A549 (cell line): ENCODE measurements around the gene MLC1. TPM values are rescaled to one million over a fixed set of nuclear protein-coding genes. Genes with fewer than 3 reads are reported as not detected.

ENCODE experiments used
- ATAC-seq, 2 experiments: fragments of 200-7000 bp in 1 of 2; fragments of >200 bp in 1 of 2; cut with Nextera tagmentation in 1 of 2; cut with Tn5 transposase in 1 of 2; 3 replicates each; pipeline versions ENCODE4 v1.8.0 to v1.9.1; 2018 to 2020; ENCODE audit warnings: mild to moderate bottlenecking in 1 of 2, moderate library complexity in 1 of 2
- CTCF ChIA-PET: fragments of 300-600 bp; sonication (Branson Sonifier 250); formaldehyde crosslinking; extraction: SDS; loops from one replicate; lab custom pipeline; 2021; ENCODE audit warnings: antibody characterized with exemption, inconsistent platforms; lab: Yijun Ruan, JAX
- POLR2A ChIA-PET: fragments of 350-600 bp; formaldehyde crosslinking; extraction: SDS; loops from one replicate; lab custom pipeline; 2021; ENCODE audit warnings: antibody characterized with exemption, inconsistent platforms; lab: Yijun Ruan, JAX
- DNase-seq, 2 experiments: peaks; one replicate each; pipeline versions ENCODE4 v3.0.0 to v3.0.0-alpha.2; 2011 to 2016; ENCODE audit warnings: low read depth in 1 of 2, low spot score in 1 of 2
- FAIRE-seq: peaks from 2 replicates; lab custom pipeline; 2011; peaks lifted over from hg19 to GRCh38; lab: Jason Lieb, UNC
- H3K27ac ChIP-seq, 2 experiments: fragments of >200 bp; sonication (Bioruptor Twin); formaldehyde crosslinking; 3 replicates each; pipeline ENCODE4 v1.5.1; 2016 to 2017
- H3K4me1 ChIP-seq: fragments of >200 bp; sonication (Bioruptor Twin); formaldehyde crosslinking; 3 replicates; pipeline ENCODE4 v1.6.1; 2016
- H3K4me2 ChIP-seq: fragments of >200 bp; sonication (Bioruptor Twin); formaldehyde crosslinking; 3 replicates; pipeline ENCODE4 v1.6.1; 2016
- H3K4me3 ChIP-seq: fragments of >200 bp; sonication (Bioruptor Twin); formaldehyde crosslinking; 3 replicates; pipeline ENCODE4 v1.5.1; 2016
- H3K9me3 ChIP-seq: fragments of >200 bp; sonication (Bioruptor Twin); formaldehyde crosslinking; 3 replicates; pipeline ENCODE4 v1.6.1; 2016
- BCL3 ChIP-seq: fragments of >200 bp; sonication (Bioruptor Twin); formaldehyde crosslinking; IDR thresholded peaks from 3 replicates; pipeline ENCODE4 v1.6.1; 2016
- CBX2 ChIP-seq: fragments of 200-600 bp; sonication (generic); IDR thresholded peaks from 2 replicates; pipeline ENCODE4 v1.6.1; 2016; ENCODE audit warnings: low read depth, mild to moderate bottlenecking, borderline replicate concordance
- CHD2 ChIP-seq: fragments of 150-350 bp; IDR thresholded peaks from 2 replicates; pipeline ENCODE4 v1.6.1; 2014; ENCODE audit warnings: low read length; ENCODE audit not compliant: partially characterized antibody
- E2F6 ChIP-seq: IDR thresholded peaks from 2 replicates; pipeline ENCODE4 v1.6.1; 2012; ENCODE audit warnings: low read depth, borderline replicate concordance
- EHF ChIP-seq: fragments of 250-450 bp; sonication (Bioruptor Pico); IDR thresholded peaks from 2 replicates; pipeline ENCODE4 v1.5.0; 2020; ENCODE audit warnings: mild to moderate bottlenecking
- FOSB ChIP-seq: fragments of 250-450 bp; sonication (Bioruptor Pico); IDR thresholded peaks from 2 replicates; pipeline ENCODE4 v1.5.0; 2020; ENCODE audit warnings: mild to moderate bottlenecking, moderate library complexity
- GATA3 ChIP-seq: IDR thresholded peaks from 2 replicates; pipeline ENCODE4 v1.6.1; 2012; ENCODE audit warnings: borderline replicate concordance
- HOXB5 ChIP-seq: fragments of 250-450 bp; sonication (Bioruptor Pico); IDR thresholded peaks from 2 replicates; pipeline ENCODE4 v1.5.0; 2020; ENCODE audit warnings: mild to moderate bottlenecking, moderate library complexity
- KDM5A ChIP-seq: fragments of 200-600 bp; sonication (generic); IDR thresholded peaks from 2 replicates; pipeline ENCODE4 v1.6.1; 2016; ENCODE audit warnings: antibody characterized with exemption, mild to moderate bottlenecking
- MAFK ChIP-seq: fragments of 450-650 bp; IDR thresholded peaks from 2 replicates; pipeline ENCODE4 v1.6.1; 2014; ENCODE audit not compliant: partially characterized antibody
- NR3C1 ChIP-seq: fragments of >200 bp; sonication (Bioruptor Twin); formaldehyde crosslinking; IDR thresholded peaks from 3 replicates; pipeline ENCODE4 v1.6.1; 2017
- PHF8 ChIP-seq: fragments of 200-600 bp; sonication (generic); IDR thresholded peaks from 2 replicates; pipeline ENCODE4 v1.6.1; 2016; ENCODE audit warnings: low read depth, mild to moderate bottlenecking, antibody characterized with exemption, moderate library complexity, borderline replicate concordance
- RAD21 ChIP-seq, 2 experiments: fragments of >200 bp in 1 of 2; sonication (Bioruptor Twin) in 1 of 2; formaldehyde crosslinking in 1 of 2; IDR thresholded peaks in 1 of 2; conservative IDR thresholded peaks in 1 of 2; 2 replicates in 1 of 2; 3 replicates in 1 of 2; pipeline ENCODE4 v1.6.1; 2012 to 2018; ENCODE audit warnings: inconsistent platforms in 1 of 2
- RCOR1 ChIP-seq: fragments of 150-350 bp; IDR thresholded peaks from 2 replicates; pipeline ENCODE4 v1.6.1; 2014; ENCODE audit warnings: antibody characterized with exemption, low read length, low read depth
- RFX5 ChIP-seq: fragments of 450-650 bp; IDR thresholded peaks from 2 replicates; pipeline ENCODE4 v1.7.1; 2014; ENCODE audit warnings: antibody characterized with exemption, mild to moderate bottlenecking, moderate library complexity
- SREBF2 ChIP-seq: fragments of 450-650 bp; IDR thresholded peaks from 2 replicates; pipeline ENCODE4 v1.6.1; 2014; ENCODE audit warnings: mild to moderate bottlenecking, moderate library complexity
- TFCP2L1 ChIP-seq: fragments of 250-450 bp; sonication (Bioruptor Pico); IDR thresholded peaks from 2 replicates; pipeline ENCODE4 v1.5.0; 2021; ENCODE audit warnings: mild to moderate bottlenecking
- ZNF302 ChIP-seq: fragments of 250-450 bp; sonication (Bioruptor Pico); IDR thresholded peaks from 2 replicates; pipeline ENCODE4 v1.9.0; 2021; ENCODE audit warnings: inconsistent platforms, mild to moderate bottlenecking, moderate library complexity
- WGBS: methylation state at CpG from one replicate; pipeline ENCODE4 v1.1.6; 2017; ENCODE audit errors: missing lambda C conversion rate; 5-methylcytosine and 5-hydroxymethylcytosine counted together
- polyA plus RNA-seq, 4 experiments: library from polyadenylated mRNA; depleted of rRNA in 3 of 4; stranded (reverse); fragments of >200 nt; fragmentation: RNase III in 1 of 4; extraction: RNeasy Plus Mini Kit Qiagen cat#74134 plus additional on column Dnase treatment in 1 of 4; gene quantifications; 2 replicates in 3 of 4; 3 replicates in 1 of 4; pipeline ENCODE4 v1.2.3, GENCODE V29; 2011 to 2017
- TF ChIP-seq, protein P1 (sequence below): IDR thresholded peaks from 2 replicates; pipeline ENCODE4 v1.6.1; 2012

MLC1 gene
- polyA plus RNA-seq, 2 of the 4 experiments (the other 2 are of a cell fraction): not detected

DNA sequence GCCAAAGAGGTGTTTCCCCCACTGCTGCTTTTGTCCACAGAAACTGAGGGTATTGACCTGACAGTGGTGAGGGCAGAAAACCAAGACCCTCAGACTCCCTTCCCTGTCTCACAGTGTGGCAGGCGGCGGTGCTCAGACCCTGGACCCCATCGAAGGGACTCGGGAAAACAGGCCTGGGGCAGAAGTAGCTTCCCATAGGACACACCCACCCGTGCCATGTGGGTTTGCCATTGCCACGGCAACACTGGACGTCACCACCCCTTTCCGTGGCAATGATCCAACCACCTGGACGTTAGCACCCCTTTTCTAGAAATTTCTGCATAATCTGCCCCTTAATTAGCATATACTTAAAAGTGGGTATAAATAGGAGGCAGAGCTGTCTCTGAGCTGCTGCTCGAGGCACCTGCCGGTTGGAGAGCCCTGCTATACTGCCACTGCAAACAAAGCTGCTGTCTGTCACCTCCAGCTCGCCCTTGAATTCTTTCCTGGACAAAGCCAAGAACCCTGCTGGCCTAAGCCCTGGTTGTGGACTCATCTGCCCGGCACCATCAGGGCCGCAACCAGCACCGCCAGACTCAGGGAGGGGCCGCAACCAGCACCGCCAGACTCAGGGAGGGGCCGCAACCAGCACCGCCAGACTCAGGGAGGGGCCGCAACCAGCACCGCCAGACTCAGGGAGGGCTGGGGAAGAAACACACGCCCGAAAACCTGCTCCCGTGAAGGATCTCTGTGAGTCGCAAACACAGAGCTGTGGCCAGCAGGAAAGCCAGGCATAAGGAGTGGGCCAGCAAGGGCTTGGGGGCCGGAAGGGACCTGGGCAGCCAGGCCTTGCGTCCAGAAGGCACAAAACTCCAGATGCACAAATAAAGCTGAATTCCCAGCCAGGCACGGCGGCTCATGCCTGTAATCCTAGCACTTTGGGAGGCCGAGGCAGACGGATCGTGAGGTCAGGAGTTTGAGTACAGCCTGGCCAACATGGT lies 10.4 kb downstream of the MLC1 start:
- ATAC-seq: no peak
- Histone ChIP-seq H3K9me3 (no peaks in the 10 kb centered on the region), H3K4me3 (no peak overlapping the region), H3K27ac (no peak overlapping the region), H3K4me1 (no peaks in the 10 kb centered on the region), H3K4me2 (no peak overlapping the region)
- no peak for FAIRE-seq
- CTCF ChIA-PET: interaction anchor here (0.7 to 1.2 kb wide), 2 partner anchors 15 to 166 kb away, joined by 3 read pairs; no protein-coding TSS in a partner anchor
- 79% methylated on average over 18 of the region's 32 CpGs for WGBS
- no peak for TF ChIP-seq CHD2
- TF ChIP-seq RCOR1: no peak
- TF ChIP-seq, protein P1, sequence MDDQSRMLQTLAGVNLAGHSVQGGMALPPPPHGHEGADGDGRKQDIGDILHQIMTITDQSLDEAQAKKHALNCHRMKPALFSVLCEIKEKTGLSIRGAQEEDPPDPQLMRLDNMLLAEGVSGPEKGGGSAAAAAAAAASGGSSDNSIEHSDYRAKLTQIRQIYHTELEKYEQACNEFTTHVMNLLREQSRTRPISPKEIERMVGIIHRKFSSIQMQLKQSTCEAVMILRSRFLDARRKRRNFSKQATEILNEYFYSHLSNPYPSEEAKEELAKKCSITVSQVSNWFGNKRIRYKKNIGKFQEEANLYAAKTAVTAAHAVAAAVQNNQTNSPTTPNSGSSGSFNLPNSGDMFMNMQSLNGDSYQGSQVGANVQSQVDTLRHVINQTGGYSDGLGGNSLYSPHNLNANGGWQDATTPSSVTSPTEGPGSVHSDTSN: no peak
- no peak for TF ChIP-seq PHF8
- TF ChIP-seq MAFK: no peak
- no peak for TF ChIP-seq RFX5
- no peak for TF ChIP-seq GATA3
- no peak for TF ChIP-seq CBX2
- no peak for TF ChIP-seq BCL3
- no peak for TF ChIP-seq ZNF302 (CRISPR knock-in tag)
- no peak for TF ChIP-seq HOXB5 (CRISPR knock-in tag)
- no peak for DNase-seq
- POLR2A ChIA-PET: no interaction called here

- ATAC-seq: no peak
- Histone ChIP-seq H3K4me3 (no peak overlapping the region), H3K27ac (no peak overlapping the region), H3K4me1 (no peaks in the 10 kb centered on the region), H3K4me2 (no peak overlapping the region), H3K9me3 (no peaks in the 10 kb centered on the region)
- ChIA-PET CTCF (interaction anchor here (1.2 kb wide), 1 partner anchor 15 kb away, joined by 3 read pairs; no protein-coding TSS in a partner anchor), POLR2A (no interaction called here)
- no peak for FAIRE-seq
- no peak for TF ChIP-seq FOSB (CRISPR knock-in tag)
- TF ChIP-seq KDM5A: no peak
- no peak for TF ChIP-seq BCL3
- TF ChIP-seq TFCP2L1: no peak
- TF ChIP-seq EHF (CRISPR knock-in tag): no peak
- TF ChIP-seq RAD21 (conservative IDR thresholded peaks at IDR 0.05 in 1 of 2, IDR thresholded peaks at IDR 0.05 in 1 of 2): no peak
- TF ChIP-seq CHD2: no peak
- no peak for TF ChIP-seq PHF8
- no peak for TF ChIP-seq SREBF2
- TF ChIP-seq NR3C1: no peak
- no peak for TF ChIP-seq E2F6
- 71% methylated on average over 16 of the region's 17 CpGs for WGBS
- DNase-seq: no peak
These were observed 11.2 kb downstream of the MLC1 start for GRCh38 chr22:50074056-50074455.
